GM19438 (cell line): ENCODE measurements around the gene FBN3.
A peak's percentile ranks its signal among the peaks of the same experiment; 100 is the strongest.
"Not testable (repeated sequence)": the region's sequence is repeated elsewhere in the genome, so short reads cannot be mapped to it uniquely, and the experiment has no call there.

ENCODE experiments used
- ATAC-seq: cut with Tn5 transposase; IDR thresholded peaks from one replicate; pipeline ENCODE4 v1.9.1; 2021; ENCODE audit warnings: low read depth; ENCODE audit not compliant: unreplicated experiment

Gene FBN3

DNA sequence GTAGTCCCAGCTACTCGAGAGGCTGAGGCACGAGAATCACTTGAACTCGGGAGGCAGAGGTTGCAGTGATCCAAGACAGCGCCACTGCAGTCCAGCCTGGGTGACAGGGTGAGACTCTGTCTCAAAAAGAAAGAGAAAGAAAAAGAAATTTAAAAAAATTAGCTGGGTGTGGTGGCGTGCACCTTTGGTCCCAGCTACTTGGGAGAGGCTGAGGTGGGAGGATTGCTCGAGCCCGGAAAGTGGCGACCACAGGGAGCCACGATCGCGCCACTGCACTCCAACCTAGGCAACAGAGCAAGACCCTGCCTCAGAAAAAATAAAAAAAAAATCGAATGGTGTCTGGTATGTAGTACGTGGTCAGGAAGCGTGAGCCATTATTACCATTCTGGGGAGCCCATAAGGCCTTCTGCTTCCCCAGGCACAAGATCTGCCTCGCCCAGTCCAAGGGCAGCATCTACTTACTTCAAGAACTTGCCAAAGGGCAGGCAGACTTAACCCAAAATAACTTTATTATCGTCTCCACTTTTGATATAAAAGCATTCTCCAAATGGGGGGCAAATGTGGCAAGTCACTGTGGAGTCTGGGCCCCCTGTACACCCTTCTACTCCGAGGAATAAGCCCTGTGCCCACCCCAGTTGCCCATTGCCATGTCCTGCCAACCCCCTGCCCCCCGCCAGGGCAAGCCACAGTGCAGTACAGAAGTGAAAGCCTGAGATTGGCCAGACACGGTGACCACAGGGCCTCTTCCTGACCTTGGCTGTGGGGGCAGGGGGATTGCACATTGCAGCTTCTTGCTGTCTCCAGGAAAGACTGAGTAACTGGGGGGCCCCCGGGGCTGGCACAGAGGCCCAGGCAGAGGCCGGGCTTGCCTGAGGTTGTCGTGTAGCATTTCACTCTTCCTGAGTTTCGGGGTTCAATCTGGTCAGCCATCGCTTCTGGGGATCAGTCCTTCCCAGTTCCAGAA lies 84.2 kb downstream of the FBN3 start:
- no peak for ATAC-seq

DNA sequence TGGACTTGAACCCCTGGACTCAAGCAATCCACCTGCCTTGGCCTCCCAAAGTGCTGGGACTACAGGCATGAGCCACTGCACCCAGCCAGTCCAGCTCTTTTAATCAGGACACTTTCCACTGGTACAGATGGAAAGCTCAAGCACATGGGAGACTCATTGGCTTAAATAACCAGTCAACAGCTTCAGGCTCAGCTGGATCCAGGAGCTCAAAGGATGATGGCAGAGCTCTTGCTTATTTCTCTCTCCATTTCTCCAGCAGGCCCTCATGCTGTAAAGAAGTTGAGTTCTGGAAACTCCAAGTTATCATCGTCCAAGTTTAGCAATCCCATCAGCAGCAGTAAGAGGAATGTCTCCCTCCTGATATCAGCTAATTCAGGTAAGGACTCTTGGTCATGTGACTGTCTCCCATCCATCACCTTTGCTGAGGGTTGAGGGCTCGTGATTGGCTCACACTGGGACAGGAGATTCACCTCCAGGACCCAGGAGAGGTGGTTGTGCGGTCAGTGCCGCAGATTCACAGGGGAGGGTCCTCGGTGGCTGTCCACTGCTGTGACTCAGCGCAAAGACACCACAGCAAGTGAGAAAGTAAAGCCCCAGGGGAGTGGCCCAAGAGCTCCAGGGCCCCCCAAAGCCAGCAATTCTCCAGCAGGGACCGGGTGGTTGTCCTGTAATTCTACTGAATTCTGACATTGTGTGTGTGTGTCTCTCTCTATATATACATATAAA lies 91.7 kb downstream of the FBN3 start:
- no peak for ATAC-seq

DNA sequence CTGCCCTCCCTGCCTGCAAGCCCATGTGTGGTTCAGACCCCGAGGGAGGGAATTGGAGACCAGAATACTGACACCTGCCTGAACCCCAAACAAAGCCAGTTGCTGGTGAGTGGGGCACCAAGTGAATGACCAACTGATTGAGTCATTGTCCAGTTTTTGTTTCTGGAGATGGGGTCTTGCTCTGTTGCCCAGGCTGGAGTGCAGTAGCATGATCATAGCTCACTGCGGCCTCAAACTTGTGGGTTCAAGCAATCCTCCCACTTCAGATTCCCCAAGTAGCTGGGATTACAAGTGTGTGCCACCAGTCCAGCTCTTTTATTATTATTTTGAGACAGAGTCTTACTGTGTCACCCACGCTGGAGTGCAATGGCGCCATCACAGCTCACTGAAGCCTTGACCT lies 92.9 kb downstream of the FBN3 start:
- ATAC-seq: no peak

DNA sequence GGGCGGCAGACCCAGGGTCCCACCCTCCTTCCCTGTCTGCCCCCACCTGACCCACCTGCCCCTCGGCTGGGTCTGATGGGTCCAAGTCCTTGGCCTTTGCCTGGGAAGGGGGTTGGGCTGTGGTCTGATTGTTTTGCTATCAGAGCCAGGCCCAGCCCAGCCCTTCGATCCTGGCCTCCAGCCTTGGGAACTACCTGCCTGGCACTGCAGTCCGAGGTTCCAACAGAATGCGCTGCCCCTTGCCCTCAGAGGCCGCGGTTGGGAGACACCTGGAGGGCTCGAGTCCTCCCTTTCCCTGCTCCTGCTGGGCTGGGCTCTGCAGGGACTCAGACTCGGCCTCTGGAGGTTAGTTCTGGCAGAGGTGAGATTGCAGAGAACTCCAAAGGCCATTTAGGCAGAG lies 95.2 kb downstream of the FBN3 start:
- no peak for ATAC-seq

DNA sequence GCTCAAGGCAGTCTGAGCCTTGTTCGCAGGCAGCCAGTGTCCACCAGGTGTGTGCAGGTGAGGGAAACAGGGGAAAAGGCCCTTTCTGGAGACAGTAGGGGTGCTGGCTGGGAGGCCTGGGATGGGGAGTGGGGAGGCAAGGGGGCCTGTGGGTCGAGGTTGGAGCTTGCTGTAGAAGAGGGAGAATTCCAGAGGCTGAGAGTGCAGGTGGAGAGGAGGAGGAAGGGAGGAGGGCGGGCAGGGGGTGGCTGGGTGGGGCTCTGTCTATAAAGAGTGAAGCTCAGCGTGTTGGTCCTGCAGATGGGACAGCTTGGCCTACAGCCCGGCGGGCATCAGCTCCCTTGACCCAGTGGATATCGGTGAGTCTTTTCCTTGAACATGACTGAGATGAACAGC lies 96.9 kb downstream of the FBN3 start, which contains the start of gene CCL25:
TSS of gene CCL25 (plus strand) at position 297 of the 396 bp plus-strand sequence. CDS start 290 bp downstream, outside the sequence.
- no peak for ATAC-seq

DNA sequence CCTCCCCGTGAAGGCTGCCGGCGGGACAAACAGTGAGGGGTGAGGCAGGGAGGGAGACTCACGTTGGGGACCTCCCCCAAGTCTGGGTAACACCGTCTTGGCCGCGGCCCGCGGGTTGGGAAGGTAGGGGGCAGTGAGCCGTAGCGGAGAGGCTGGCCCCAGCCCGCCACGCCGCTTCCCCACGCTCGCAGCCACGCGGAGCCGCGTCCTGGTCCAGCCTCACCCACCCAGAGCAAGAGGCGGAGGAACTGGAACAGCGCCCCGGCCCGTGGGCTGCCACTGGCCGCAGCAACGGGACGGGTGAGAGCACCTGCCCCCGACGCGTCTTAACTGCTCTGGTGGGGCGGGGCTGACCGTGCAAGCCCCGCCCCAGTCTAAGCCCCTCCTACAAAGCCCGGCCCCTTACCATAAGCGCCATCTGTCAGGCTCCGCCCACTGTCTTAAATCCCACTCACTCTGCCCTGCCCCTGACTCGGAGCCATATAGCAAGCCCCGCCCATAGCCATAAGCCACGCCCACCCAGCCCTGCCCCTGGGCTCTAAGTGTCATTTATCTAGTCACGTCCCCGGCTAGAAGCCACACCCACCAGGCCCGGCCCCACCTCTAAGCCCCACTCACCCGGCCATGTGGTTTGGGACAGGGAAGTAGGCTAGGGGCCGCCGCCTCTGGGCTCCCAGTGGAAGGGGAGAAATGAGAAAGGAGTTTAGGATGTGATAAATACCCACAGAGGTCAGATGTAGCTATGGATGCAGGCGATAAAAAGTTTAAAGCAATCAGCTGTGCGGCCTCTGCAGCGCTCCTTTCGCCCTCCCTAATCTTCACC lies 98.9 kb downstream of the FBN3 start:
- ATAC-seq: peak; percentile 84

DNA sequence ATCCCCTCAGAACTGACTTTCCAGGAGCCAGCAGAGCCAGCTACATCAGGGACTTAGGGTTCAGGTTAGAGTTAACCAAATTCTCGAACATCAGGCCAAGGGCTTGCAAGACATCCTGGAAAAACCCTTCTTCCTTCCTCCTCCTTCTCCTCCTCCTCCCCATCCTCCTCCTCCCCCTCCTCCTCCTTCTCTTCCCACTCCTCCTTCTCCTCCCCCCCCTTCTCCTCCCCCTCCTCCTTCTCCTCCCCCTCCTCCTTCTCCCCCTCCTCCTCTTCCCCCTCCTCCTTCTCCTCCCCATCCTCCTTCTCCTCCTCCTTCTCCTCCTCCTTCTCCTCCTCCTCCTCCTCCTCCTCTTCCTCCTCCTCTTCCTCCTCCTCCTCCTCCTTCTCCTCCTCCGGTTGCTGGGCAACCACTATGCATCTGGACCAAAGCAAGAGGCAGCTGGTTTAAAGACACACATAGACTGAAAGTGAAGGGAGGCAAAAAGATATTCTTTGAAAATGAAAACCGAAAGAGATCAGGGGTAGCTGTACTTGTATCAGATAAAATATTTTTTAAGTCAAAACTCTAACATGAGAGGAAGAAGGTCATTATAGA lies 102.7 kb downstream of the FBN3 start:
- no peak for ATAC-seq

DNA sequence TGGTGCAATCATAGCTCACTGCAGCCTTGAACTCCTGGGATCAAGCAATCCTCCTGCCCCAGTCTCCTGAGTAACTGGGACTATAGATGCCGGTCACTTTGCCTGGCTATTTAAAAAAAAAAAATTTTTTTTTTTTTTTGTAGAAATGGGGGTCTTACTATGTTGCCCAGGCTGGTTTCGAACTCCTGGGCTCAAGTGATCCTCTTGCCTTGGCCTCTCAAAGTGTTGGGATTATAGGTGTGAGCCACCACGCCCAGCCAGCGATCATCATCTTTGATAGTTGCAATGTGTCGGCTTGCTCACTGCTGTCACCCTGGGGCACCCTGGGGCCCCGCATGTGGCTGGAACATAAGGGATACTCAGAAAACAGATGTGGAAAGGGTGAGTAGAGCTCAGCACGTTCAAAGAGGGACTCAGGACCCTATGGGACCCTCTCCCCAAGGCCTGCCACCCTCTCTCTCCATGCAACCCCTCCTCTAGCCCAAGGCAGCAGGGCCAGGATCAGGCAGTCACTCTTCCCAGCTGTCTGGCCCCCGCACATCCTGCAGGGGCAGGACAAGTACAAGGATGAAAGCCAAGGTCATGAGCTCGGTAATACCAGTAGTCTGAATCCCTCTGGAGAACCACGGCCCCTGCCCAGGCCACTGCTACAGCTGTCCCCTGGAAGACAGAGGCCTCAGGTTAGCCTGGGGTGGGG lies 103.4 kb downstream of the FBN3 start:
- no peak for ATAC-seq

DNA sequence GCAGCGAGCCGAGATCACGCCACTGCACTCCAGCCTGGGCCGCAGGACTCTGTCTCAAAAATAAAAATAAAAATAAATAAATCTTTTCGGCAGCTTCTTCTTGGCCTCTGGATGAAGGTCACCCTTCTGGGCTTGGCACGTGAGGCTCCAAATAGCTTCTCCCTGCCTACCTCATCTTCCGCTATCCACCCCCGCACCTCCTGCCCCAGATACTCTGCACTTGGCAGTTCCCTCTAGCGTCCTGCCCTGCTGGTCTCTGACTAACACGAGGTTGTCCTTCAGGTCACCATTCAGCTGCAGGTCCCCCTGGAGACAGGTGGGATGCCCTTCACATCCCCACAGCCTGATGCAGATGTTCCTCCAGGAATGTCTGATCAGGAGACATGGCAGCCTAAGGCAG lies 105.4 kb downstream of the FBN3 start:
- ATAC-seq: no peak

DNA sequence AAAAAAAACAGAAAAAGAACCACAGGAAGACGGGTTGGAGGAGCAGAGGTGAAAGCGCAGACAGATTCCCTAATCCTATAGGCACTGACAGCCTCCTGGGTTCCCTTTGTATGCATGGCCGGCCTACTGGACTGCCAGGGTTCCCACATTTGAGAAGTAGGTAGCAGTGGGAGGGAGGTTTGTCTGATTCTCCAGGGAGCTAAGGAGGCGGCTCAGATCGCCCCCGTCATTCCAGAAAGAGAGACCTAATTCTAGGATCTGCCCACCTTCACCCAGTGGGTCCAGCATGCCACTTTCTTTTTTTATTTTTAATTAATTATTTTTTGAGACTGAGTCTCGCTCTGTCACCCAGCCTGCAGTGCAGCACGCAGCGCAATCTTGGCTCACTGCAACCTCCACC lies 106.5 kb downstream of the FBN3 start:
- ATAC-seq: no peak

DNA sequence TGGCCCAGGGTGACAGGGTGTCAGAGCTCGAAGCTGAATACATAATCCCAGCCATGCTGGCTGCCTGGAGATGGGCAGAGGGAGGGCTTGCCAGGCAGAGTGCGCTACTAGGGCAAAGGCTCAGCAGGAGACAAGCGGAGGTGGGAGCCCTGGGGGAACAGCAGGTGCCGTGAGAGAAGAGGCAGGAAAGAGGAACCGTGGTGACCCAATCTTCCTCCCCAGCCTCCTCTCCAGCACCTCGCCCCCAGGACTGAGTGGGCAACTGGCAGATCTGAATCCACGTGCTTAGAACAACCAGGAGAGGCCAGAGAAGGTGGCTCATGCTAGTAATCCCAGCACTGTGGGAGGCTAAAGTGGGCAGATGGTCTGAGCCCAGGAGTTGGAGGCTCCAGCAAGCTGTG lies 107.9 kb downstream of the FBN3 start:
- no peak for ATAC-seq

DNA sequence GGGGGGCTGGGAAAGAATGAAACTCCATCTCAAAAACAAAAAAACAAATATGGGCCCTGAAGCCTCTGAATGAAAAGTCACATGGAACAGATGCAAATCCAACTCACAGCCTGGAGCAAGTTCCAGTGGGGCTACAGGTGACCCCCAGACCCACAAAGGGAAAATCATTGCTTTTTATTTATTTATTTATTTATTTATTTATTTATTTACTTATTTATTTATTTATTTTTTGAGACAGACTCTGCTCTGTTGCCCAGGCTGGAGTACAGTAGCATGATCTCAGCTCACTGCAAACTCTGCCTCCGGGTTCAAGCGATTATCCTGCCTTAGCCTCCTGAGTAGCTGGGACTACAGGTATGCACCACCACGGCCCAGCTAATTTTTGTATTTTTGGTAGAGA lies 110.2 kb downstream of the FBN3 start:
- ATAC-seq: no peak

DNA sequence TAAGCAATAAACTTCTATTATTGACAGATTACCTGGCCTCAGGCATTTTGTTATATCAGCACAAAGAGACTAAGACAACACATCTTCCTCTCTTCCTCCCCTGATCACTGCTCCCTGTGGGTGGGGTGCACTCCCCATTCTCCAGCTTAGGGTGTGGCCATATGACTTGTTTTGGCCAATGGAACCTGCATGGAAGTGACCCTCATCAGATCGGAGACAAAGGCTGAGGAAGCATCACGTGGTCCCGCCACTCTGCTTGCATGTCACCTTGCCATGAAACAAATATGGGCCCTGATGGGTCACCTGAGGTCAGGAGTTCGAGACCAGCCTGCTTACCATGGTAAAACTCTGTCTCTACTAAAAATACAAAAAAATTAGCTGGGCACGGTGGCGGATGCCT lies 110.6 kb downstream of the FBN3 start:
- ATAC-seq: no peak

DNA sequence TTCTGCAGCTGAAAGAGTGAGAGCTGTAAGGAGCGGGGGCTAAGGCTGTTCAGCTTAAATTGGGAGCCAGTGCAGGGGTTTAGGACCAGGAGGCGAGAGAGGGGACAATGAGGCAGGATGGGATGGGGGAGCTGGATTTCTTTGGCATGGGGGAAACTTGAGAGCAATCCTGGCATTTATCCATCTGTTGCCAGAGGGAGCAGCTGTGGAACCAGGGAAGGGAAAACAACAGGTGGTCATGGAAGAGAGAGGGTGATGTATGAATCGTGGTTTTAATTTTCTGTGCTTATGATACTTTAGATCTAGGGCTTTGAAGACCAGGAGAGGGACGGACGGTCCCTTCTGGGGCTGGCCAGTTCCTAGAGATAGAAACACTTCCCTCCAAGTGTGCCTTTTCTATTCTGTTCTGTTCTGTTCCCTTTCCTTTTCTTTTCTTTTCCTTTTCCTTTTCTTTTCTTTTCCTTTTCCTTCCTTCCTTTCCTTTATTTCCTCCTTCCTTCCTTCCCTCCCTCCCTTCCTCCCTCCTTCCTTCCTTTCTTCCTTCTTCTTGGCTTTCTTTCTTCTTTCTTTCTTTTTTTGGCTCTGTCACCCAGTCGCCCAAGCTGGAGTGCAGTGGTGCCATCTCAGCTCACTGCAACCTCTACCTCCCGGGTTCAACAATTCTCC lies 112.8 kb downstream of the FBN3 start:
- ATAC-seq: no peak

DNA sequence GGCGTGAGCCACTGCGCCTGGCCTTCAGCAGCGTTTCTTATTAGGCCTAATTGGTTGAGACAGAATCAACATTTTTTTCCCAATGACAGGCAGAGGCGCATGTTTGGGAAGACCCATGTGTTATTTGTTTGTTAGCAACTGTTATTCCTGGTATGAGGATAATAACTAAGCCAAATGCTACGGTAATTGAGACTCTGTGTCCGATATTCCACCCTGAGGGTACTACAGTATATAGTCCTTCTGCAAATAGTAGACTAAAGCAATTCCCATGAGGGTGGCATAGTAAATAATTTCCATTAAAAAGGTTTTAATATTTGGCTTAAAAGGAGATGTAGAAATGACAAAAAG lies 115.2 kb downstream of the FBN3 start:
- no peak for ATAC-seq

DNA sequence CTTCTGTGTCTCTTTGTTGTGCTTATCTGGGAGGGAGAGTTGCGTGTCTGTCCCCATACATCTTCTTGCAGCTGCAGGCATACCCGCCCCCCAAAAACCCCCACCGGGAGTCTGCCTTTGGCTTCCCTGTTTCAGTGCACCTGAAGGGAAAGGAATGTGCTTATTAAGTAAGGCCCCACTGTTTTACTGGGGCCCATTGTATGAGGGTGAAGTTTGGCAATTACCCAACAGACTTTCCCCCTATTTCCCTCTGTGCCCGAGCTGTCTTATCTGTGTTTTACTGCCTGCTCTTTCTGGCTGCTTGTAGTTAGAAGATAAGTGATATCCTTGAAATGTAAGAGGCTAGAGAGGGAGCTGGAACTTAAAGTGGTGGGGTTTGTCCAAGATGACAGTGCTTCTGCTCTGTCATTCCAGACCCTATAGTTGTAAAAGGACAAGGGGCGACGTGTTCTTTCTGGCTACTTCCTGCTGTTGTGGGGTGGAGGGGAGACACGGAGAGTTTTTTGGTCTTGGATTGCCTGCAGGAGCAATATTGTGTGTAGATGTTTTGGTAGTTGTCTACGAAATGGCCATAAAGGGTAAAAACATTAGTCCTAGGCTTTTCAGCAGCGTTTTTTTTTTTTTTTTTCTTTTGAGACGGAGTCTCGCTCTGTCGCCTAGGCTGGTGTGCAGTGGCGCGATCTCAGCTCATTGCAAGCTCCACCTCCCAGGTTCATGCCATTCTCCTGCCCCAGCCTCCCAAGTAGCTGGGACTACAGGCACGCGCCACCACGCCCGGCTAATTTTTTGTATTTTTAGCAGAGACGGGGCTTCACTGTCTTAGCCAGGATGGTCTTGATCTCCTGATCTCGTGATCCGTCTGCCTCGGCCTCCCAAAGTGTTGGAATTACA lies 115.9 kb downstream of the FBN3 start:
- ATAC-seq: not testable (repeated sequence)

DNA sequence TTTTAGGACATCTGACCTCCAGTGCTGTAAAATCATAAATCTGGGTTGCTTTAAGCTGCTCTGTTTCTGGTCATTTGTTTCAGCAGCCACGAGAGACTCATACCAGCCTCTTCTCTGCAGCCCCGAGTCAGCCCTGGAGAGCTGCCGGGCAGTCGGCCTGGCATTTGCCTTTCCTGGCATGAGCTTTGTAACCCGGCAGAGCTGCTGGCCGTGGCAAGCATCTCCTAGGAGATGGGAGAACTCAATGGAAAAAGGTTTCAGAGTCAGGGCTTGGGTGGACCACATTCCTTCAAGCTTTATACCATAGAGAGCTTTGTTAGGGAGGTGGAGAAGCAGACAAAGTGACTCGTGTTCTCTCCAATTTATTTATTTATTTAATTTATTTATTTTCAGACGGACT lies 118.4 kb downstream of the FBN3 start:
- no peak for ATAC-seq

DNA sequence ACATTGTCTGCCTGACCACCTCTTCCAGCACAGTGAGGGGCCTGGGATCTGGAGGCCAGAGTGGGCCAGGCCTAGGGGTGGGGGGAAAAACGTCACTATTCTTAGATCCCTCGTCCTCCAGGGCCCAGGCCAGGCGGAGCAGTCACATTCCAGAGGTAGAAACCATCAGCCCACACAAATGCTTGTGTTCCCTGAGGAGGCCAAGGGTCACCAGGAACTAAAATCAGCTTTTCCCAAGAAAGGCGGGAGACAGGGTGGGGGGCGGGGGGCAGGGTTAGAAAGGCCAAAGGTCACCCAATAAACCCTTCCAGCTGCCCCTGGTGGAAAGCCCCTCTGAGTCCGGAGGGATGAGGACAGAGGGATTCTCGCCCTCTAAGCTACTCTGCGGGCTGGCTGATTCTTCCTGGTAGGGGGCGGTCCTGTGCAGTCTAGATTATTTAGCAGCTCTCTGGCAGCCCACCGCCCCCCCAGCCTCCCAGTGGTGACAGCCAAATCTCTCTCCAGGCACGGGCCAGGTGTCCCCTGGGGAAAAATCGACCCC lies 120.4 kb downstream of the FBN3 start:
- no peak for ATAC-seq
